ENCODE data around the gene SNRPA.

GRCh38 chr19:40703029-40703755, 47.8 kb upstream of the SNRPA start:
- no peak for TF ChIP-seq POLR2AphosphoS5 (IDR thresholded peaks at IDR 0.05; ENCODE audit: low read depth, low read length)
- no peak for TF ChIP-seq TAF1 (IDR thresholded peaks at IDR 0.05; ENCODE audit: borderline replicate concordance, insufficient read depth, low read length)
- no peak for TF ChIP-seq REST (IDR thresholded peaks at IDR 0.05; ENCODE audit: insufficient read depth in 1 of 2, low read depth in 2 of 2, low read length in 2 of 2)
- TF ChIP-seq SIN3A (IDR thresholded peaks at IDR 0.05; ENCODE audit: borderline replicate concordance, insufficient read depth, low read length): no peak
- TF ChIP-seq FOXP2 (optimal IDR thresholded peaks at IDR 0.05; ENCODE audit: borderline replicate concordance, extremely low read depth, extremely low read length, insufficient read depth): no peak

Data from PFSK-1 (cell line).